HepG2 (cell line): ENCODE data around the gene POLN.

Source experiments
- ARID2 ChIP-seq: sonication (generic); formaldehyde crosslinking; IDR thresholded peaks from 2 replicates; pipeline ENCODE4 v1.8.1; 2022; ENCODE audit warnings: mild to moderate bottlenecking, missing genetic modification reagents, borderline replicate concordance
- CTCF ChIP-seq: sonication (generic); formaldehyde crosslinking; IDR thresholded peaks from 2 replicates; pipeline ENCODE4 v1.5.0; 2020; ENCODE audit warnings: mild to moderate bottlenecking, missing genetic modification reagents, moderate library complexity
- EP300 ChIP-seq, 3 experiments: sonication (generic) in 1 of 3; formaldehyde crosslinking in 1 of 3; IDR thresholded peaks; 2 replicates each; pipeline versions ENCODE4 v1.5.1 to v1.6.1; 2011 to 2020; ENCODE audit warnings: low read depth in 2 of 3, low read length in 2 of 3, borderline replicate concordance in 1 of 3, improper control_type of control experiment in 1 of 3, mild to moderate bottlenecking in 1 of 3, missing genetic modification reagents in 1 of 3, moderate library complexity in 1 of 3
- GATAD1 ChIP-seq: IDR thresholded peaks from 2 replicates; pipeline ENCODE4 v1.6.1; 2016; ENCODE audit warnings: missing genetic modification reagents, missing compliant biosample characterization
- KDM6A ChIP-seq: IDR thresholded peaks from 2 replicates; pipeline ENCODE4 v1.6.1; 2016; ENCODE audit warnings: low read depth
- RFX5 ChIP-seq: IDR thresholded peaks from 2 replicates; pipeline ENCODE4 v1.6.1; 2011; ENCODE audit warnings: low read depth, low read length, improper control_type of control experiment
- SIN3B ChIP-seq: fragments of 150-350 bp; IDR thresholded peaks from 2 replicates; pipeline ENCODE4 v1.6.1; 2014; ENCODE audit warnings: low read length
- ZBTB21 ChIP-seq: sonication (generic); formaldehyde crosslinking; IDR thresholded peaks from 2 replicates; pipeline ENCODE4 v1.4.0; 2020; ENCODE audit warnings: missing genetic modification reagents
- ZFP41 ChIP-seq: sonication (generic); formaldehyde crosslinking; IDR thresholded peaks from 2 replicates; pipeline ENCODE4 v1.4.0; 2020; ENCODE audit warnings: mild to moderate bottlenecking, missing genetic modification reagents, borderline replicate concordance
- ZNF18 ChIP-seq: sonication (generic); formaldehyde crosslinking; IDR thresholded peaks from 2 replicates; pipeline ENCODE4 v1.8.0; 2022; ENCODE audit warnings: mild to moderate bottlenecking, missing genetic modification reagents; ENCODE audit not compliant: insufficient replicate concordance

DNA sequence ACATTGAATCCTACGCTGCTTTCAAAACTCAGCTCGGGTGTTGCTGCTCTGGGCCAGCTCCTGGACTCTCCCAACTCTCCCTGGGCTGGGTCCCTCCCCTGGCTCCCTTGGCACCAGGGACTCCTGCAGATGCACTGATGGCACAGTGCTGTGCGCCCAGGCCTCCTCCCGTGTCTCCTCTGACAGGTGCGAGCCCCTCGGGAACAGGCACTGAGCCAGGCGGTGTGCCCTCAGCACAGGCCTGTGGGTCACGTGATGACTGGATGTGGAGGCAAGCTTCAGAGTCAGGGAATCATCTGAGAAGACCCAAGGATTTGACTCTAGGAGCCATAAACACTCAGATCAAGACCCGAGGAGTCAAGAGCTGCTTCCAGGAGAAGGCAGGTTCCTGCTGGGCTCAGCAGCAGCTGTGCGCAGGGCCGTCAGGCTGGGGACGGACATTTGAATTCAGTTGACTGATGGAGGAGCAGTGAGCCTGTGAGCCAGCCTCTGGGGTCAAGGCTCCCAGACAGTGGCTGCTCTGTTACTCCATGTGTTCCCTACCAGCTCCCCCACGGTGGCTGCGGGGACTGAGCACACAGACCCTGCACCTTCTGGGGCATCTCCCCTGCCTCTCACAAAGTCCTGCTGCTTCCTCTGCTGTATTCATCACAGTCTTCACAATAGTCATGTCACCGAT lies 149.8 kb downstream of the POLN start:
- no peak for TF ChIP-seq KDM6A (CRISPR knock-in tag)
- no peak for TF ChIP-seq EP300 (IDR thresholded peaks at IDR 0.05; ENCODE audit: low read depth in 2 of 2, low read length in 2 of 2)
- TF ChIP-seq EP300 (CRISPR knock-in tag; IDR thresholded peaks at IDR 0.05; ENCODE audit: borderline replicate concordance), result no peak
- no peak for TF ChIP-seq GATAD1 (CRISPR knock-in tag)
- no peak for TF ChIP-seq CTCF
- no peak for TF ChIP-seq ARID2
- no peak for TF ChIP-seq ZNF18 (CRISPR knock-in tag)
- no peak for TF ChIP-seq RFX5
- no peak for TF ChIP-seq ZFP41 (CRISPR knock-in tag)
- TF ChIP-seq ZBTB21, result no peak
- TF ChIP-seq SIN3B, result no peak
